H1 (cell line): ENCODE data around the gene SCARB2. TPM values are rescaled to one million over a fixed set of nuclear protein-coding genes. Genes with fewer than 3 reads are reported as not detected.
A peak's percentile ranks its signal among the peaks of the same experiment; 100 is the strongest.

ENCODE experiments used
- CTCF ChIA-PET: fragments of 300-600 bp; sonication (Branson Sonifier 250); formaldehyde crosslinking; loops from one replicate; lab custom pipeline; 2021; ENCODE audit not compliant: partially characterized antibody; lab: Charles Lee
- POLR2A ChIA-PET: fragments of 300-600 bp; sonication (Branson Sonifier 250); formaldehyde crosslinking; loops from one replicate; lab custom pipeline; 2021; ENCODE audit warnings: inconsistent platforms; ENCODE audit not compliant: partially characterized antibody; lab: Charles Lee
- DNase-seq, 2 experiments: peaks; one replicate each; pipeline versions ENCODE4 v3.0.0 to v3.0.0-alpha.2; 2010 to 2022; ENCODE audit warnings: low spot score in 2 of 2, low read depth in 1 of 2, mixed read lengths in 1 of 2
- FAIRE-seq: peaks from 2 replicates; lab custom pipeline; 2011; peaks lifted over from hg19 to GRCh38; lab: Jason Lieb, UNC
- H2AFZ ChIP-seq: 2 replicates; pipeline ENCODE4 v1.8.1; 2012; ENCODE audit warnings: low read length, inconsistent platforms
- H2AK5ac ChIP-seq: 2 replicates; pipeline ENCODE4 v1.6.1; 2013; ENCODE audit warnings: low read depth, low read length
- H2BK120ac ChIP-seq: replicated peaks from 2 replicates; pipeline ENCODE3; 2013; ENCODE audit warnings: low read depth, low read length, inconsistent platforms
- H2BK12ac ChIP-seq: 2 replicates; pipeline ENCODE4 v1.6.1; 2013; ENCODE audit warnings: low read depth, low read length
- H2BK15ac ChIP-seq: 2 replicates; pipeline ENCODE4 v1.6.1; 2013; ENCODE audit warnings: low read length
- H2BK20ac ChIP-seq: 2 replicates; pipeline ENCODE4 v1.6.1; 2013; ENCODE audit warnings: low read length
- H2BK5ac ChIP-seq: 2 replicates; pipeline ENCODE4 v1.6.1; 2013; ENCODE audit warnings: low read depth, low read length
- H3K14ac ChIP-seq: 2 replicates; pipeline ENCODE4 v1.6.1; 2013; ENCODE audit warnings: inconsistent platforms; ENCODE audit not compliant: insufficient read length
- H3K18ac ChIP-seq: 2 replicates; pipeline ENCODE4 v1.6.1; 2013; ENCODE audit warnings: low read length; ENCODE audit errors: extremely low read depth
- H3K23ac ChIP-seq: 2 replicates; pipeline ENCODE4 v1.6.1; 2013; ENCODE audit warnings: inconsistent platforms; ENCODE audit not compliant: insufficient read length
- H3K23me2 ChIP-seq: 2 replicates; pipeline ENCODE4 v1.6.1; 2013; ENCODE audit warnings: low read depth, low read length
- H3K27ac ChIP-seq: 2 replicates; pipeline ENCODE4 v1.6.1; 2011; ENCODE audit warnings: low read depth, low read length, inconsistent platforms
- H3K27me3 ChIP-seq, 4 experiments: replicated peaks in 1 of 4; 1 replicate in 1 of 4; 2 replicates in 3 of 4; pipeline versions ENCODE4 v1.6.1 to v1.8.1; 2011 to 2013; ENCODE audit warnings: low read length in 3 of 4, mild to moderate bottlenecking in 3 of 4, inconsistent platforms in 2 of 4, mixed read lengths in 2 of 4, moderate library complexity in 1 of 4; ENCODE audit not compliant: control insufficient read depth in 3 of 4, insufficient read depth in 3 of 4; ENCODE audit errors: extremely low read depth in 1 of 4
- H3K36me3 ChIP-seq, 4 experiments: 2 replicates each; pipeline versions ENCODE4 v1.6.1 to v1.8.1; 2011 to 2013; ENCODE audit warnings: mild to moderate bottlenecking in 4 of 4, low read length in 3 of 4, moderate library complexity in 2 of 4, control low read depth in 1 of 4, inconsistent platforms in 1 of 4; ENCODE audit not compliant: insufficient read depth in 4 of 4, control insufficient read depth in 2 of 4
- H3K4ac ChIP-seq: replicated peaks from 2 replicates; pipeline ENCODE3; 2013; ENCODE audit warnings: low read length, low read depth, mixed read lengths, inconsistent platforms; ENCODE audit not compliant: insufficient read length
- H3K4me1 ChIP-seq, 4 experiments: replicated peaks in 1 of 4; 1 replicate in 1 of 4; 2 replicates in 3 of 4; pipeline versions ENCODE4 v1.6.1 to v1.8.1; 2011 to 2013; ENCODE audit warnings: low read length in 3 of 4, inconsistent platforms in 2 of 4, mixed read lengths in 1 of 4; ENCODE audit not compliant: insufficient read depth in 4 of 4, control insufficient read depth in 3 of 4
- H3K4me2 ChIP-seq, 2 experiments: 2 replicates each; pipeline versions ENCODE4 v1.6.1 to v1.8.1; 2011 to 2013; ENCODE audit warnings: low read depth in 2 of 2, low read length in 2 of 2, control low read depth in 1 of 2, inconsistent platforms in 1 of 2, mild to moderate bottlenecking in 1 of 2; ENCODE audit not compliant: insufficient read depth in 1 of 2
- H3K4me3 ChIP-seq, 4 experiments: fragments of 200-600, 300-600 bp in 1 of 4; sonication (generic), shearing (Covaris generic), sonication (Bioruptor Twin) in 1 of 4; 2 replicates each; pipeline versions ENCODE4 v1.5.1 to v1.8.1; 2011 to 2016; ENCODE audit warnings: low read length in 4 of 4, low read depth in 3 of 4, control low read depth in 2 of 4, inconsistent platforms in 2 of 4, mild to moderate bottlenecking in 2 of 4, mixed read lengths in 1 of 4, moderate library complexity in 1 of 4; ENCODE audit not compliant: insufficient read depth in 2 of 4; ENCODE audit errors: extremely low read depth in 1 of 4
- H3K56ac ChIP-seq: replicated peaks from 2 replicates; pipeline ENCODE3; 2013; ENCODE audit warnings: low read depth, mild to moderate bottlenecking, mixed read lengths, low read length, inconsistent platforms; ENCODE audit not compliant: insufficient read length
- H3K79me1 ChIP-seq: 2 replicates; pipeline ENCODE4 v1.6.1; 2013; ENCODE audit warnings: low read depth, low read length, control low read depth
- H3K79me2 ChIP-seq, 2 experiments: 2 replicates each; pipeline versions ENCODE4 v1.6.1 to v1.8.1; 2012 to 2013; ENCODE audit warnings: low read length in 2 of 2, mild to moderate bottlenecking in 2 of 2, inconsistent platforms in 1 of 2; ENCODE audit not compliant: insufficient read depth in 2 of 2, control insufficient read depth in 1 of 2
- H3K9ac ChIP-seq, 4 experiments: replicated peaks in 1 of 4; 1 replicate in 1 of 4; 2 replicates in 3 of 4; pipeline versions ENCODE4 v1.6.1 to v1.8.1; 2011 to 2013; ENCODE audit warnings: low read depth in 3 of 4, low read length in 3 of 4, control low read depth in 2 of 4, mild to moderate bottlenecking in 2 of 4, moderate library complexity in 2 of 4, inconsistent platforms in 1 of 4; ENCODE audit errors: extremely low read depth in 1 of 4
- H3K9me3 ChIP-seq, 2 experiments: 2 replicates each; pipeline versions ENCODE4 v1.6.1 to v1.8.1; 2012 to 2013; ENCODE audit warnings: mild to moderate bottlenecking in 2 of 2, moderate library complexity in 2 of 2, control low read depth in 1 of 2, inconsistent platforms in 1 of 2, low read depth in 1 of 2, low read length in 1 of 2, mixed read lengths in 1 of 2; ENCODE audit not compliant: insufficient read depth in 2 of 2
- H4K20me1 ChIP-seq, 2 experiments: replicated peaks in 1 of 2; 2 replicates each; pipeline versions ENCODE3 to v1.8.1; 2011 to 2013; ENCODE audit warnings: inconsistent platforms in 2 of 2, low read length in 2 of 2, mild to moderate bottlenecking in 1 of 2; ENCODE audit not compliant: insufficient read depth in 2 of 2, control insufficient read depth in 1 of 2
- H4K5ac ChIP-seq: 2 replicates; pipeline ENCODE4 v1.6.1; 2013; ENCODE audit warnings: low read length, low read depth, mixed read lengths, inconsistent platforms; ENCODE audit not compliant: insufficient read length
- H4K8ac ChIP-seq: 2 replicates; pipeline ENCODE4 v1.8.0; 2013; ENCODE audit warnings: mild to moderate bottlenecking, moderate library complexity, low read length, inconsistent platforms; ENCODE audit not compliant: insufficient read depth; ENCODE audit errors: extremely low read depth
- H4K91ac ChIP-seq: replicated peaks from 2 replicates; pipeline ENCODE3; 2013; ENCODE audit warnings: low read length, mixed read lengths, inconsistent platforms; ENCODE audit not compliant: insufficient read length
- ASH2L ChIP-seq: fragments of 200-600, 300-600 bp; sonication (generic); IDR thresholded peaks from one replicate; pipeline ENCODE4 v1.7.1; 2017; ENCODE audit warnings: low read length
- CEBPB ChIP-seq: IDR thresholded peaks from 2 replicates; pipeline ENCODE4 v1.6.1; 2012; ENCODE audit warnings: low read depth, low read length
- KDM1A ChIP-seq: fragments of 200-600, 300-600 bp; sonication (generic); IDR thresholded peaks from 2 replicates; pipeline ENCODE4 v1.7.1; 2016; ENCODE audit warnings: mild to moderate bottlenecking, low read length, borderline replicate concordance
- MAX ChIP-seq: IDR thresholded peaks from 2 replicates; pipeline ENCODE4 v1.6.1; 2012; ENCODE audit warnings: inconsistent platforms
- POLR2AphosphoS5 ChIP-seq: IDR thresholded peaks from 2 replicates; pipeline ENCODE4 v1.6.1; 2011; ENCODE audit warnings: low read depth, low read length
- RNF2 ChIP-seq: fragments of 200-900, 300-1000 bp; sonication (generic); IDR thresholded peaks from 2 replicates; pipeline ENCODE4 v1.7.1; 2016; ENCODE audit warnings: borderline replicate concordance, low read depth, mild to moderate bottlenecking, antibody characterized with exemption, low read length; ENCODE audit not compliant: poor library complexity, severe bottlenecking; ENCODE audit errors: missing control alignments
- SAP30 ChIP-seq: fragments of 300-600 bp; sonication (generic); IDR thresholded peaks from 2 replicates; pipeline ENCODE4 v1.7.1; 2012; ENCODE audit warnings: low read length, moderate library complexity, mild to moderate bottlenecking, inconsistent platforms; ENCODE audit not compliant: insufficient read depth, insufficient replicate concordance
- USF2 ChIP-seq: IDR thresholded peaks from 2 replicates; pipeline ENCODE4 v1.6.1; 2011; ENCODE audit warnings: low read length, improper control_type of control experiment
- WGBS, 2 experiments: shearing (Covaris generic) in 1 of 2; methylation state at CpG; one replicate each; pipeline versions ENCODE4 v1.1.6 to v1.1.7; 2013 to 2015; ENCODE audit warnings: low lambda C conversion rate in 2 of 2, mixed read lengths in 2 of 2, inconsistent platforms in 1 of 2, low coverage in 1 of 2, missing lambda C conversion rate in 1 of 2; ENCODE audit not compliant: insufficient replicate concordance in 2 of 2, insufficient coverage in 1 of 2, insufficient read length in 1 of 2; ENCODE audit errors: extremely low coverage in 1 of 2, missing lambda C conversion rate in 1 of 2; 5-methylcytosine and 5-hydroxymethylcytosine counted together
- polyA plus RNA-seq, 7 experiments: library from polyadenylated mRNA; depleted of rRNA in 3 of 7; stranded (reverse) in 5 of 7; unstranded in 2 of 7; fragments of >200 nt in 5 of 7; fragments of 200-250 nt in 2 of 7; gene quantifications; 1 replicate in 5 of 7; 2 replicates in 1 of 7; 4 replicates in 1 of 7; pipeline versions ENCODE4 v1.2.1 to v1.2.3, GENCODE V29; 2011 to 2013; ENCODE audit warnings: missing spikeins in 2 of 7, mixed read lengths in 2 of 7
- total RNA-seq: library from RNA; stranded (reverse); fragmentation: NEBNext Ultra II Directional; extraction: Animal tissue kit (Norgen Biotek cat#: 25700); gene quantifications from 2 replicates; pipeline ENCODE4 v1.2.1, GENCODE V29; 2021

The SCARB2 gene
- total and polyA plus RNA-seq, 2 of the 8 experiments (the other 6 are each of a cell fraction or from before 2014, with no cell fraction given) = 18.5 to 35.7 TPM

GRCh38 chr4:76198411-76199237 lies 15.0 kb downstream of the SCARB2 start:
- H3K14ac ChIP-seq = no peak overlapping the region
- no peak overlapping the region for H3K4me2 ChIP-seq
- WGBS, 2 experiments = 77% methylated on average over 4 of the region's 4 CpGs; no CpG with 5 or more reads in 1 of the 2 experiments
- H2BK15ac ChIP-seq = no peak overlapping the region
- H3K9ac ChIP-seq = no peak overlapping the region; a peak in 1 of 7 replicates
- H3K4me3 ChIP-seq = no peak overlapping the region
- no peak overlapping the region for H3K56ac ChIP-seq
- no peak for FAIRE-seq
- H3K23ac ChIP-seq = no peak overlapping the region
- TF ChIP-seq KDM1A (no peak), USF2 (peak; percentile 60), CEBPB (no peak), SAP30 (no peak), POLR2AphosphoS5 (no peak), RNF2 (no peak), MAX (peak; percentile 35; the same call in 1 of the 2 replicates), ASH2L (no peak)
- no peak overlapping the region for H3K4ac ChIP-seq
- H3K9me3 ChIP-seq = peaks cover 2% of the 10 kb centered on the region in 2 experiments; a peak in 1 of 4 replicates
- H4K8ac ChIP-seq = no peak overlapping the region
- DNase-seq = no peak
- no peak overlapping the region for H2AK5ac ChIP-seq
- H2BK120ac ChIP-seq = no peak overlapping the region
- H2AFZ ChIP-seq = no peak overlapping the region
- ChIA-PET CTCF (interaction anchor here (0.7 to 4.5 kb wide), 8 partner anchors 12 to 179 kb away, joined by 3 to 26 read pairs (median 5); partner anchors contain the start of gene SCARB2), POLR2A (interaction anchor here (0.5 to 2.0 kb wide), 2 partner anchors 9 to 14 kb away, joined by 3 to 5 read pairs; no protein-coding TSS in a partner anchor)
- H2BK5ac ChIP-seq = no peak overlapping the region
- H2BK12ac ChIP-seq = no peak overlapping the region
- H3K18ac ChIP-seq = no peak overlapping the region
- H3K27ac ChIP-seq = no peak overlapping the region
- peaks cover 0 to 14% (median 4%) of the 10 kb centered on the region in 4 experiments; a peak in 4 of 8 replicates for H3K36me3 ChIP-seq
- no peak overlapping the region for H4K5ac ChIP-seq
- no peak overlapping the region for H2BK20ac ChIP-seq
- no peak overlapping the region for H4K91ac ChIP-seq
- 0 out of 2 replicates have a peak, but pooled peaks cover 5% of the 10 kb centered on the region for H3K79me1 ChIP-seq
- H4K20me1 ChIP-seq = no peaks in the 10 kb centered on the region
- no peaks in the 10 kb centered on the region; a peak in 1 of 4 replicates for H3K79me2 ChIP-seq
- no peaks in the 10 kb centered on the region for H3K27me3 ChIP-seq
- H3K23me2 ChIP-seq = no peaks in the 10 kb centered on the region
- H3K4me1 ChIP-seq = peaks cover 0 to 5% (median 0%) of the 10 kb centered on the region in 4 experiments; a peak in 1 of 7 replicates
